NCI-H748 (cell line): ENCODE results near the gene CEBPG.
A peak's percentile ranks its signal among the peaks of the same experiment; 100 is the strongest.

Experiments
- DNase-seq: peaks from one replicate; lab custom pipeline; 2025; ENCODE audit not compliant: unreplicated experiment; lab: John Stamatoyannopoulos, UW

Gene CEBPG

DNA sequence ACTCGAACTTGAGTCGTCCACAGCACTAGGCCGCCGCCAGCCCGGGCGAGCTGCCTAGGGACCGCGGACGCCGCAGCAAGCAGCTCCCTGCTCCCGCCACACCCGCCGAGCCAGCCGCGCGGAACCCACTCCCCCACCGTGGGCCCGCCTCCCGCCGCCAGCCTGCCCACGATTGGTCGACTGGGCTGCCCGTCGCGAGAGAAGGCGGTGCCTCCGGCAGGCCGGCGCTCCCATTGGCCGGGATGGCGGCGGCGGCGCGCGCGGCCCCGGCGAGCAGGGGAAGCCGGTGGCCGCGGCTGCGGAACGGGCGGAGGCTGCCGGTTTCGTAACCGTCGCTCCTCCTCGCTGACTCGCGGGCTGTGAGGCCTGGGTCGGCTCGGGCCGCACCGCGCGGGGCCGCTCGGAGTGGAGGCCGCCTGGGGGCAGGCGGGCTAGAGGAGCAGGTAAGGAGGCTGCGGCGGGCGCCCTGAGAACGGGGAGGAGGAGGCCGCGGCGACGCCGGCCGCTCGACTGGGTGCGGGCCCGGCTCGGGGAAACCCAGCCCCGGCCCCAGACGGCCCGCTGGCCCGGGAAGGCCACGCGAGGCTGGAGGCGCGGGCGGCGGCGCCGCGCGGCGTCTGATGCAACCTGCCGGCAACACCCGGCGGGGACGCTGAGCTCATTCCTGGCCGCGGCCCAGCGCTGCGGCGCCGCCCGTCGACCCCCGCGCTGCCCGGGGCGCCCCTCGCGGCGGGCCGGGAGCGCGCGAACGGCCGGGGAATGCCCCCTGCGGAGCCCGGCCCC is at the start of gene CEBPG:
Gene CEBPG (plus strand): TSS at position 257 of the 783 bp plus-strand sequence. CDS start 5,531 bp downstream, outside the sequence.
- DNase-seq = peak; percentile 95

DNA sequence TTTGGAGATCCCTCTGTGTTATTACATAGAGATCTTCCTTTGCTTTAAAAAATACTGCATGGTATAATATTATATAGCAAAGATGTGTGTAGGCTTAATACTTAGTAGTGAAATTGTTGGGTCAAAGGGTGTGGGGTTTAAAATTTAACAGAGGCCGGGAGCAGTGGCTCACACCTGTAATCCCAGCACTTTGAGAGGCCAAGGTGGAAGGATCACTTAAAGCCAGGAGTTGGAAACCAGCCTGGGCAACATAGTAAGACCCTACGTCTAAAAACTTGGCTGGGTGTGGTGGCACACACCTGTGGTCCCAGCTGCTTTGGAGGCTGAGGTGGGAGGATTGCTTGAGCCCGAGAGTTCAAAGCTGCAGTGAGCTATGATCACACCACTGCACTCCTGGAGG is 48.9 kb upstream of the CEBPG start:
- no peak for DNase-seq

DNA sequence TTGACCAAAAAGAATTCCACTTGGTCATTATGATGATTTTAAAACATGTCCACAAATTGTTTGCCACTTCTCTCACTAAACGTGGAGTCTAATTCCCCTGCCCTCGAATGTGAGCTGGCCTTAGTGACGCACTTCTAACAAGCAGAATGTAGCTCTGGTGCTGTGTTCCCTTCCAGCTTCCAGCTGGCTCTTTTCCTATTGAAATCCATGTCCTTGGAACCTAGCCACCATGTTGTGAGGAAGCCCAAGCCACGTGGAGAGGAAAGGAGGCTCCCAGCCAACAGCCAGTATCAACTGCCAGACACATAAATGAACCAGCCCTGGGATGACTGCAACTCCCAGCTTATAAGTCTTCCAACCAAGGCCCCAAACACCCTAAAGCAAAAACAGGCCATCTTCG is 47.6 kb upstream of the CEBPG start:
- DNase-seq = no peak

DNA sequence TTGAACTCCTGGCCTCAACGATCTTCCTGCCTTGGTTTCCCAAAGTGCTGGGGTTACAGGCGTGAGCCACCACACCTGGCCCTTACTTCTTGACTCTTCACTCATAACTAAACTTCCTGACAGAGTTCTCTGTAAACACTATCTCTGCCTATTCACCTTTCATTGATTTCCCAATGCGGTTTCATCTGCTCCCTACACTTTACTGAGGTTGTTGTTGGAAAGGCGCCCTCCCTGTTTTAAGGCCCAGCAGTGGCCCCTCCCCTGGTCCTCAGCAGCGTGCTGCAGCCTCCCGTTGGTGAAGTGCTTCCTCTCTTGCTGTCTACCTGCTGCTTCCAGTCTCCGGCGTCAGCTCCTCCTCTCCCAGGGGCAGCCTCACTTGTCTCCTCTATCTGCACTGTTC is 44.4 kb upstream of the CEBPG start:
- no peak for DNase-seq

DNA sequence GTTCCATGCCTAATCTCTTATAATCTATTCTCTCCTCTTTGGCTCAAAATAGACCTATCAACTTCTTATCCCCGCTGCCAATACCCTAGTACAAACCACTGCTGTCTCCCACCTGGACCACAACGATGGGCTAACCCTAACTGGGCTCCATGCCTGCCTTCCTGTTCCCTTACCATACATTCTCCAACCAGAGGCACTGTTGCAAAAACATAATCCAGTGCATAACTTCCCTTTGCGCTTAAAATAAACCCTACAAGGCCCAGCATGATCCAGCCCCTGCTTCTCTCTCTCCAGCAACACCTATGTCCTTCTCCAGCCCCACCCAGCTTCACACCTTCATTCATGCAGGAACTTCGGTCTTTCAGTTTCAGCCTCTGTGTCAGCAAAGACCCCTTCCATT is 43.8 kb upstream of the CEBPG start:
- no peak for DNase-seq

GRCh38 chr19:33332248-33332647 is 41.3 kb upstream of the CEBPG start:
- no peak for DNase-seq

GRCh38 chr19:33333151-33333550 is 40.4 kb upstream of the CEBPG start:
- DNase-seq = no peak

- no peak for DNase-seq
Measured at GRCh38 chr19:33333642-33334041, 39.9 kb upstream of the CEBPG start.

- DNase-seq = no peak
Measured at GRCh38 chr19:33334271-33334670, 39.2 kb upstream of the CEBPG start.

GRCh38 chr19:33335446-33335845 is 38.1 kb upstream of the CEBPG start:
- DNase-seq = no peak

DNA sequence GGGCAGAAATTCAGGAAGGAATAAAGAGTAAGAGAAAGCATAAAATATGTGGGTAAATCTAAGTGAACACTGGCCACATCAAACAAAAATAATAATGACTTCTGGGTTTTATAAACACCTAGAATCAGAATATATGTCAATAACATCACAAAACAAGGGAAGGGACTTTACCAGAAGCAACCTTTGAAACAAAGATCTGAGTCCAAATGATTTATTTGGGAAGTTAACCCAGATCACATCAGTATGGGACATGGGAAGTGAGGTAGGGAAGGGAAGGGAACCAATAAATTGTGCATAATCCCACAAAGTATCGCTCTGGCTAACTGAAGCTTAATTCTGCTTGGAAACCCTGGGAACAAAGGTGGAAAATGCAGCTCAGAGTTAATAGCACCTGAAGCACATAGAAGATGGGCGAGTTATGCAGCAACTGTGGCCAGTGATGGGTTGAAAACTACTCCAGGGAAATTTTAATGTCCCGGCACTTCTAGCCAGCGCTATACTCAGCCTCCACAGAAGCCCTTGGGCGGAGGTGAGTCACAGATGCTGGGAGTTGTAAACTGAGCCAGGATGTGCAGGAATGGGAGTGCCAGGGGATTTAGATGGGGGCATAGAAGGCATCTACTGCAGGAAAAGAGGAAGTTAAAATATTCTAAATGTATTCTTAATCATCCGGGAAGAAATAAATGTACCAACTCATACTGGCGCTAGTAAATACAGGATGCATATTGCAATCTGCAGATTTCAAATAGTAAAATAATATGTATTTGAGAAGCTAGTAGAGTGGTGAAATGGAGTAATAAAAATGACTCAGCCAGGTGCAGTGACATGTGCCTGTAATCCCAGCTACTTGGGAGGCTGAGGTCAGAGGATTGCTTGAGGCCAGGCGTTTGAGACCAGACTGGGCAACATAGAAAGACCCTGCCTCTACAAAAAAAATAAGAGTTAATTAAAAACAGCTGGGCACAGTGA is 34.2 kb upstream of the CEBPG start:
- no peak for DNase-seq

DNA sequence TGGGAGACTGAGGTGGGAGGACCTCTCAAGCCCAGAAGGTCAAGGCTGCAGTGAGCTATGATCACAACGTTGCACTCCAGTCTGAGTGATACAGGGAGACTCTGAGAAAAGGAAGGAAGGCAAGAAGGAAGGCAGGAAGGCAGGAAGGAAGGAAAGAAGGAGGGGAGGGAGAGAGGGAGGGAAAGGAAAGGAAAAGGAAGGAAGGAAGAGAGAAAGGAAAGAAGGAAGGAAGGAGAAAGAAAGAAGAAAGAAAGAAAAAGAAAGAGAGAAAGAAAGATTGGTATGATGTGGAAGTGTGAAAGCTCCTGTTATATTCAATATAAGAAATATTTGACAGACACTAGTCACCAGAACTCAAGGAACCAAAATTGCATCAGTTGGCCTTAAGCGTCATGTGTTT is 32.5 kb upstream of the CEBPG start:
- DNase-seq = no peak

GRCh38 chr19:33343301-33343700 is 30.2 kb upstream of the CEBPG start:
- no peak for DNase-seq

GRCh38 chr19:33343859-33344572 is 29.5 kb upstream of the CEBPG start:
- DNase-seq = peak; percentile 71

DNA sequence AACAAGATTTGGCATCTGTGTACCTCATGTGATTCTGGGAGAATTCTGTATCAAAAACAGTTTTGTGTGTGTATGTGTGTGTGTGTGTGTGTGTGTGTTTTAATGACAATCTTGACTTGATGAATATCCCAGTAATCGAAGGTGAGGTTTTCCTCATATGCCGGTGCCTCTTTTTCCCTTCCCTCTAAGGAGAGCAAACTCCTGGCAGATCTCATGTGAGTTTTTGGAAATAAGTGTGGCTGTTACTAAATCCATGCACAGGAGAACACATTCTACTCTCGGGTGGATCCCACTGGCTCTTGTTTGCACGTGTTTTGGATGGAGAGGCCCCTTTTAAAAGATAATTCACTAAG is 29.0 kb upstream of the CEBPG start:
- no peak for DNase-seq

DNA sequence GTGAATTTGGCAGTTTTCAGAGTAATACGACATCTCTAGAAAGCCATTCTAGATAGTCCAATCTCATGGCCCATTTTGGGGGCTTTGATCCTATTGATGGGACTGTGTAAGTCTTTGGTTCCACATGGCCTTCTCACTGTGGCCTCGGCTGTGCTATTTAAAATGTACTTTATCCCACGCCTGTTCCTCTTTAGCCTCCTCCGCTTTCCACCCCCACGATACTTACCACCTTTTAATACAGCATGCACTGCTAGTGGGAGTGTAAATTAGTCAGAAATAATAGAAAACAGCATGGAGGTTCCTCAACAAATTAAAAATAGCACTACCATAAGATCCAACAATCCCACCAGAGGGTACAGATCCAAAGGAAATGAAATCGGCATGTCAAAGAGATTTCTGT is 28.3 kb upstream of the CEBPG start:
- no peak for DNase-seq

DNA sequence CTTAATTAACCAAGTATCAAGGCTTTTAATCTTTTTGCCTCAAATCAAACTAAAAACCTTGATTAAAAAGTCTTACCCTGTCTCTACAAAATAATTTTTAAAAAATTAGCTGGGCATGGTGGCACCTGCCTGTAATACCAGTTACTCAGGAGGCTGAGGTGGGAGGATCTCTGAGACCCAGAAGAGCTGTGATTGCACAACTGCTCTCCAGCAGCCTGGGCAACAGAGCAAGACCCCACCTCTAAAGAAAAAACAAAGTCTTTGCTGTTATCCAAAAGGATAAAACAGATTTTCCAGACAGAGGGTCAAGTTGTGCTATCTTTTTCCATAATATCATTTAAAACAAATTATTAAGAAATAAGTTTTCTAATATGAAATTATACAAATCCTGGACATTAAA is 26.8 kb upstream of the CEBPG start:
- no peak for DNase-seq

DNA sequence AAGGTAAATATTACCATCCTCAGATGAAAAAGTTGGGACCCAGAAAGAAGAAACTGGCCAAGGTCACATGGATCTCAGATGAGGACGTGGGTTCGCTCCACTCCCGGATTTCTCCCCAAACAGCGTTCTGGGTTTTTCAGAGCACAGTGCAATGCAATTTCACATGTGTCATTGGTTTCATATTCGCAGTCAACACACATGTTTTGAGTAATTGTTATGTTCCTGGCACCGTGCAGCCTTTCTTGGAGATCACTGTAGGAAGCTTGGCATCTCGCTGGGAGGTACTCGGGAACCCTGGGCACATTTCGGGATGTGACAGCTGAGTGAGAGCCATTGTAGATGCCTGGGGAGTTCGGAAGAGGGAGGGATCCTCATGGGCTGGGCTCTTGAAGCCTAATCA is 26.2 kb upstream of the CEBPG start:
- no peak for DNase-seq

- DNase-seq = no peak
Measured at GRCh38 chr19:33348301-33349010, 25.1 kb upstream of the CEBPG start.

DNA sequence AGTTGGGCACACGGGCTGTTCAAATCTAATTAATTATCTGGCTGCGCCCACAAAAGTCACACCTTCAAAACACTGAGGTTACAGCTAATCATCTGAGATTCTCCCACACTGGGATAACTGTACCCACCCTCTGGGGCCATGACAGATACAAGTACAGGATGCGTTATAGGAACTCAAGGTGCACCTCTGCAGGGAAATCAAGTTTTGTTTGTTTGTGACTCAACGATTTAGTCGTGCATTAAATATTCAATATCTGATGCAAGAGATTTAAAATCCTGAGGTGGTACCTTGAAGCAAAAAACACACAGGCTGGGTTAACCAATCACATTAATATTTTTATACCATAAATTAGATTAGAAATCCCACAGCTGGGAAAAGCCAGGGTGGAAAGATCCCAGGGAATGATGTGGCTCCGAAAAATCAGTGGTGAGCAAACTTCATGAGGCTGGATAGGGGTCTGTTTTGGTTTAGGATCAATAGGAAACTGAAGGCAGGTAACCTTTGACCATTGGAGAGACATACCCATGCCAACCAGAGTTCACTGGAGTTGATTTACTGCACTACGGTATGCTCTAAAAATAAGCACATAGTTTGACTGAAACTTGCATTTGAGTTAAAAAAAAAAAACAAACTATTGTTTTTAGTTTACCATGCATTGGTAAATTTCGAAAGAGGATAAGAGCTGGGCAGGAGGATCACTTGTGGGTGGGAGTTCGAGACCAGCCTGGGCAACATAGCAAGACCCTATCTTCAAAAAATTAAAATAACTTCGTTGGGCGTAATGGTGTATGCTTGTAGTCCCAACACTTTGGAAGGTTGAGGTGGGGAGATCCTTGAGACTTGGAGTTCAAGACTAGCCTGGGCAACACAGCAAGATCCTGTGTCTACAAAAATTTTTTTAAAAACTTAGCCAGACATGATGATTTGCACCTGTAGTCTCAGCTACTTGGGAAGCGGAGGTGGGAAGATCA is 23.9 kb upstream of the CEBPG start:
- DNase-seq = no peak
